GM18868 (cell line): ENCODE results near the gene CHAF1A.
A peak's percentile ranks its signal among the peaks of the same experiment; 100 is the strongest.

Experiments
- ATAC-seq: cut with Tn5 transposase; IDR thresholded peaks from one replicate; pipeline ENCODE4 v1.9.1; 2021; ENCODE audit warnings: mild to moderate bottlenecking, moderate library complexity; ENCODE audit not compliant: unreplicated experiment

Gene CHAF1A

GRCh38 chr19:4365791-4366665 is 36.4 kb upstream of the CHAF1A start:
- no peak for ATAC-seq

- ATAC-seq = no peak
These were observed 35.6 kb upstream of the CHAF1A start for GRCh38 chr19:4366666-4367335.

- no peak for ATAC-seq
These were observed 35.1 kb upstream of the CHAF1A start for GRCh38 chr19:4367336-4367723.

GRCh38 chr19:4367781-4368127 is 34.7 kb upstream of the CHAF1A start:
- ATAC-seq = no peak

- ATAC-seq = no peak
These were observed 34.2 kb upstream of the CHAF1A start for GRCh38 chr19:4368128-4368820.

GRCh38 chr19:4369109-4369887 is 33.1 kb upstream of the CHAF1A start:
- peak; percentile 53 for ATAC-seq

GRCh38 chr19:4369888-4370260 is 32.6 kb upstream of the CHAF1A start:
- peak; percentile 40 for ATAC-seq

GRCh38 chr19:4370418-4371041 is 31.9 kb upstream of the CHAF1A start:
- ATAC-seq = no peak

- no peak for ATAC-seq
These were observed 30.9 kb upstream of the CHAF1A start for GRCh38 chr19:4371247-4372164.

- no peak for ATAC-seq
These were observed 30.1 kb upstream of the CHAF1A start for GRCh38 chr19:4372165-4373012.

- ATAC-seq = no peak
These were observed 29.4 kb upstream of the CHAF1A start for GRCh38 chr19:4373013-4373367.

GRCh38 chr19:4373601-4374497 is 28.6 kb upstream of the CHAF1A start:
- ATAC-seq = no peak

- ATAC-seq = no peak
These were observed 27.8 kb upstream of the CHAF1A start for GRCh38 chr19:4374498-4375163.

- peak; percentile 49 for ATAC-seq
These were observed 27.0 kb upstream of the CHAF1A start for GRCh38 chr19:4375164-4376027.

- peak; percentile 8 for ATAC-seq
These were observed 26.3 kb upstream of the CHAF1A start for GRCh38 chr19:4376028-4376670.

- ATAC-seq = no peak
These were observed 25.8 kb upstream of the CHAF1A start for GRCh38 chr19:4376671-4376990.
